ENCODE data around the gene CLK2. TPM values are rescaled to one million over a fixed set of nuclear protein-coding genes. Genes with fewer than 3 reads are reported as not detected.

Gene CLK2
- total RNA-seq, 2 experiments from 2014 or later = 48.1 to 49.8 TPM

- POLR2A ChIA-PET = interaction anchor here (0.9 to 2.3 kb wide), 9 partner anchors 10 to 362 kb away, joined by 3 to 22 read pairs (median 6); partner anchors contain the start of genes ENTREP3, MTX1, SCAMP3 and THBS3
- CTCF ChIA-PET = interaction anchor here (0.7 to 2.2 kb wide), 6 partner anchors 17 to 160 kb away, joined by 3 to 11 read pairs (median 4); partner anchors contain the start of genes MTX1 and THBS3
Measured at GRCh38 chr1:155245163-155245524, 28.2 kb downstream of the CLK2 start.

GRCh38 chr1:155244368-155245162 is 28.7 kb downstream of the CLK2 start:
- H3K4me3 Mint-ChIP-seq = peak overlapping the region; percentile 90
- Histone ChIP-seq H3K36me3 (ENCODE audit: insufficient read depth, low read length) (peaks cover 4% of the 10 kb centered on the region), H3K4me1 (ENCODE audit: insufficient read depth, low read length) (peaks cover 46% of the 10 kb centered on the region), H3K27me3 (ENCODE audit: control insufficient read depth in 1 of 2, insufficient read depth in 2 of 2, low read length in 2 of 2) (no peaks in the 10 kb centered on the region), H3K9me3 (ENCODE audit: control insufficient read depth in 1 of 2, insufficient read depth in 1 of 2, low read length in 2 of 2) (no peaks in the 10 kb centered on the region), H3K4me3 (ENCODE audit: low read length) (peak overlapping the region; percentile 68), H3K27ac (ENCODE audit: low read depth in 1 of 2, low read length in 2 of 2) (peak overlapping the region; percentile 61 to 66)
- peaks cover 5% of the 10 kb centered on the region for H3K27me3 Mint-ChIP-seq
- peaks cover 47% of the 10 kb centered on the region for H3K4me1 Mint-ChIP-seq (ENCODE audit: low read depth)
- ATAC-seq (ENCODE audit: poor library complexity) = peak; percentile 92
- no peaks in the 10 kb centered on the region for H3K9me3 Mint-ChIP-seq
- DNase-seq = peak; percentile 83 to 98 (median 91)
- peak overlapping the region; percentile 96 for H3K27ac Mint-ChIP-seq
- POLR2A ChIA-PET = interaction anchor here (0.6 to 2.3 kb wide), 16 partner anchors 11 to 363 kb away, joined by 3 to 22 read pairs (median 4); partner anchors contain the start of genes ASH1L, CLK2, ENTREP3 and FDPS
- intact Hi-C loops (cut with DNase I, micrococcal nuclease) = loop anchor here (1.0 to 5.0 kb wide), 4 partner anchors 17 to 67 kb away; partner anchors contain the start of genes MTX1 (in 1 of the 2) and THBS3 (in 1 of the 2)
- peak; percentile 56 for TF ChIP-seq CTCF (IDR thresholded peaks at IDR 0.05)
- CTCF ChIA-PET = interaction anchor here (0.9 to 2.2 kb wide), 11 partner anchors 17 to 160 kb away, joined by 3 to 11 read pairs (median 5); partner anchors contain the start of genes KRTCAP2, MTX1, SCAMP3 and THBS3
- peaks cover 11% of the 10 kb centered on the region for H3K36me3 Mint-ChIP-seq (ENCODE audit: low read depth)

More at GRCh38 chr1:155245163-155245524, 28.2 kb downstream of the CLK2 start:
- TF ChIP-seq CTCF (IDR thresholded peaks at IDR 0.05) = no peak
- no peaks in the 10 kb centered on the region for H3K9me3 ChIP-seq (ENCODE audit: control insufficient read depth in 1 of 2, insufficient read depth in 1 of 2, low read length in 2 of 2)
- H3K36me3 Mint-ChIP-seq (ENCODE audit: low read depth) = peaks cover 10% of the 10 kb centered on the region
- no peaks in the 10 kb centered on the region for H3K36me3 ChIP-seq (ENCODE audit: insufficient read depth, low read length)
- peaks cover 5% of the 10 kb centered on the region for H3K27me3 Mint-ChIP-seq
- no peaks in the 10 kb centered on the region for H3K27me3 ChIP-seq (ENCODE audit: control insufficient read depth in 1 of 2, insufficient read depth in 2 of 2, low read length in 2 of 2)
- peaks cover 47% of the 10 kb centered on the region for H3K4me1 ChIP-seq (ENCODE audit: insufficient read depth, low read length)
- peaks cover 47% of the 10 kb centered on the region for H3K4me1 Mint-ChIP-seq (ENCODE audit: low read depth)
- no peak for ATAC-seq (ENCODE audit: poor library complexity)
- peak overlapping the region; percentile 68 for H3K4me3 ChIP-seq (ENCODE audit: low read length)
- DNase-seq = peak in 1 of 14 experiments; percentile 2
- peak overlapping the region; percentile 96 for H3K27ac Mint-ChIP-seq
- H3K27ac ChIP-seq (ENCODE audit: low read depth in 1 of 2, low read length in 2 of 2) = peak overlapping the region; percentile 61 to 66
- no peaks in the 10 kb centered on the region for H3K9me3 Mint-ChIP-seq
- intact Hi-C loops (cut with DNase I, micrococcal nuclease) = no loop called here
- H3K4me3 Mint-ChIP-seq = peak overlapping the region; percentile 90

DNA sequence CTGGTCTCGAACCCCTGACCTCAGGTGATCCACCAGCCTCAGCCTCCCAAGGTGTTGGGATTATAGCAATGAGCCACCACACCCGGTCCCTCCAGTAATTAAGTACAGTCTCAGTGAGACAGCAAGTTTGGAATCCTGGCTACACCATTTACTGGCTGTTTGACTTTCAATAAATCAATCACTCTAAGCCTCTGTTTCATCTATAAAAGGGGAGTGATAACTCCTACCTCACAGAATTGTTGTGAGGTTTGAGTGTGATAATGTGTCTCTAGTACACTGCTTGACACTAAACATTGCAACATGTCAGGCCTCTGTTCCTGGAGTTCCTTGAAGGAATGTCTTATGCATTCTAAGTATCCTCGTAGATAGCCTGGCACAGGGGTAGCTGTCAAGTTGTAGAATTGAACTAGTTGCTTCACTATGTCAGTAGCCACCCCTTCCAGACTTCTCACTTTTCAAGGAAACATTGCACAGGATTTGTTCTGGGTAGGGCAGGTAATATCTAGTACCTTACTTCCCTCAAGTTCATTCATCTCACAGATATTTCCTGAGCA is 30.4 kb downstream of the CLK2 start:
- H3K27me3 Mint-ChIP-seq = peaks cover 5% of the 10 kb centered on the region
- Histone ChIP-seq H3K4me3 (ENCODE audit: low read length) (no peak overlapping the region), H3K36me3 (ENCODE audit: insufficient read depth, low read length) (peaks cover 12% of the 10 kb centered on the region), H3K27me3 (ENCODE audit: control insufficient read depth in 1 of 2, insufficient read depth in 2 of 2, low read length in 2 of 2) (no peaks in the 10 kb centered on the region), H3K9me3 (ENCODE audit: control insufficient read depth in 1 of 2, insufficient read depth in 1 of 2, low read length in 2 of 2) (no peaks in the 10 kb centered on the region), H3K4me1 (ENCODE audit: insufficient read depth, low read length) (peaks cover 46% of the 10 kb centered on the region), H3K27ac (ENCODE audit: low read depth in 1 of 2, low read length in 2 of 2) (peak overlapping the region in 1 of 2 donors; percentile 61)
- ChIA-PET POLR2A (interaction anchor here (1.5 to 2.3 kb wide), 2 partner anchors 35 to 320 kb away, joined by 4 to 22 read pairs; partner anchors contain the start of genes ASH1L, MTX1 and THBS3), CTCF (interaction anchor here (1.5 to 1.6 kb wide), 2 partner anchors 67 to 70 kb away, joined by 5 to 7 read pairs; partner anchors contain the start of gene KRTCAP2)
- no peaks in the 10 kb centered on the region for H3K9me3 Mint-ChIP-seq
- H3K4me1 Mint-ChIP-seq (ENCODE audit: low read depth) = peaks cover 51% of the 10 kb centered on the region
- H3K27ac Mint-ChIP-seq = peak overlapping the region; percentile 96
- intact Hi-C loops (cut with DNase I, micrococcal nuclease) = loop anchor here in 1 of 2 experiments (2.0 to 5.0 kb wide), 3 partner anchors 14 to 66 kb away; partner anchors contain the start of genes MTX1 and THBS3
- DNase-seq (no peak), ATAC-seq (ENCODE audit: poor library complexity) (no peak)
- peaks cover 20% of the 10 kb centered on the region for H3K36me3 Mint-ChIP-seq (ENCODE audit: low read depth)
- TF ChIP-seq CTCF (IDR thresholded peaks at IDR 0.05) = no peak
- H3K4me3 Mint-ChIP-seq = peak overlapping the region; percentile 85

Data from CD4-positive, alpha-beta T cell (primary cell).